Retinal pigment epithelial cell (primary cell): ENCODE measurements around the gene SHANK3.
"Not testable (repeated sequence)": the region's sequence is repeated elsewhere in the genome, so short reads cannot be mapped to it uniquely, and the experiment has no call there.

ENCODE experiments used
- DNase-seq: peaks from one replicate; pipeline ENCODE4 v3.0.0-alpha.2; 2010; ENCODE audit warnings: low read depth
- H3K4me3 ChIP-seq: 2 replicates; pipeline ENCODE4 v1.5.1; 2011; ENCODE audit warnings: mild to moderate bottlenecking, low read length, control low read depth, moderate library complexity
- TF ChIP-seq, protein P1 (sequence below): conservative IDR thresholded peaks from 2 replicates; pipeline ENCODE4 v1.5.1; 2011; ENCODE audit warnings: low read depth, low read length, control low read depth, inconsistent platforms

SHANK3 gene

DNA sequence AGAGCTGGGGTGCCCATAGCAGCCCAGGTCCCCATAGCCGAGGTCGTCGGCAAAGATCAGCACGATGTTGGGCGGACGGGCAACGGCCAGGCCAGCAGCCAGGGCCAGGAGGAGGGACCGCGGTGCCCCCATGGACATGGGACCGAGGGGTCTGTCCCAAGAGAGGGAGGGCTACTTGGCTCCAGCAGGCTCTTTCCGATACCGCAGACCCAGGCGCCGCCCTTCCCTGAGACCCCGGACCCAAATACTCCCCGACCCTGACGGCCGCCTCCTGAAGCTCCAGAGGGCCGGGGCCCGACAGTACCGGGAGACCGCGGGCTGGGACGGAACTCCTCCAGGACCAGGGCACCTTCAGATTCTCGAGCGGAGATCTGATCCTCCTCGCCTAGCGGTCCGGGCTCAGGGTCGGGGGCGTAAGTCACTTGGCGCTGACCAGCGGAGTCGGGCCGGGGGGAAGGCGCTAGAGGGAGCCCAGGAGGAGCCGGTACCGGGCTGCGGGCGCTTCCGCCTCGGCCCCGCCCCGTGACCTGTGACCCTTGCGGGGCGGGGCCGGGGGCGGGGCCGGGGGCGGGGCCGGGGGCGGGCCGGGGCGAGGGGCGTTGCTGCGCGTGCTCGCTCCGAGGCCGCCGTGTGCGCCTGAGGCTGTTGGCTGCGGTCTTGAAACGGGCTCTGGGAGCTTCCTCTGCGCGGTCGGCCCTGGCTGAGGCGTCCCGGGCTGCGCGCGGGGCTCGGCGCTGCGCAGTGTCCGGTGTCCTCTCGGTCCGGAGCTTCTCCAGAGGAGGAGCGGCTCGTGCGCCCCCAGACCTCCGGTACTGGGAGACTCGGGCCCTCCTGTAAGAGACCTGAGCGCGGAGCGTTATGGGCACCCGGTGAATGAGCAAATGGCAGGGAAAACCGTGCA is 44.7 kb upstream of the SHANK3 start, which contains the start of gene ARSA:
Gene ARSA, minus strand, starts transcription at position 511 of the 901 bp plus-strand sequence. Its CDS starts 373 bp downstream, at position 138.
- peak within 1 kb of the TSS; percentile 79 for H3K4me3 ChIP-seq
- TF ChIP-seq, protein P1, sequence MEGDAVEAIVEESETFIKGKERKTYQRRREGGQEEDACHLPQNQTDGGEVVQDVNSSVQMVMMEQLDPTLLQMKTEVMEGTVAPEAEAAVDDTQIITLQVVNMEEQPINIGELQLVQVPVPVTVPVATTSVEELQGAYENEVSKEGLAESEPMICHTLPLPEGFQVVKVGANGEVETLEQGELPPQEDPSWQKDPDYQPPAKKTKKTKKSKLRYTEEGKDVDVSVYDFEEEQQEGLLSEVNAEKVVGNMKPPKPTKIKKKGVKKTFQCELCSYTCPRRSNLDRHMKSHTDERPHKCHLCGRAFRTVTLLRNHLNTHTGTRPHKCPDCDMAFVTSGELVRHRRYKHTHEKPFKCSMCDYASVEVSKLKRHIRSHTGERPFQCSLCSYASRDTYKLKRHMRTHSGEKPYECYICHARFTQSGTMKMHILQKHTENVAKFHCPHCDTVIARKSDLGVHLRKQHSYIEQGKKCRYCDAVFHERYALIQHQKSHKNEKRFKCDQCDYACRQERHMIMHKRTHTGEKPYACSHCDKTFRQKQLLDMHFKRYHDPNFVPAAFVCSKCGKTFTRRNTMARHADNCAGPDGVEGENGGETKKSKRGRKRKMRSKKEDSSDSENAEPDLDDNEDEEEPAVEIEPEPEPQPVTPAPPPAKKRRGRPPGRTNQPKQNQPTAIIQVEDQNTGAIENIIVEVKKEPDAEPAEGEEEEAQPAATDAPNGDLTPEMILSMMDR, result peak; percentile 34
- DNase-seq, result no peak

DNA sequence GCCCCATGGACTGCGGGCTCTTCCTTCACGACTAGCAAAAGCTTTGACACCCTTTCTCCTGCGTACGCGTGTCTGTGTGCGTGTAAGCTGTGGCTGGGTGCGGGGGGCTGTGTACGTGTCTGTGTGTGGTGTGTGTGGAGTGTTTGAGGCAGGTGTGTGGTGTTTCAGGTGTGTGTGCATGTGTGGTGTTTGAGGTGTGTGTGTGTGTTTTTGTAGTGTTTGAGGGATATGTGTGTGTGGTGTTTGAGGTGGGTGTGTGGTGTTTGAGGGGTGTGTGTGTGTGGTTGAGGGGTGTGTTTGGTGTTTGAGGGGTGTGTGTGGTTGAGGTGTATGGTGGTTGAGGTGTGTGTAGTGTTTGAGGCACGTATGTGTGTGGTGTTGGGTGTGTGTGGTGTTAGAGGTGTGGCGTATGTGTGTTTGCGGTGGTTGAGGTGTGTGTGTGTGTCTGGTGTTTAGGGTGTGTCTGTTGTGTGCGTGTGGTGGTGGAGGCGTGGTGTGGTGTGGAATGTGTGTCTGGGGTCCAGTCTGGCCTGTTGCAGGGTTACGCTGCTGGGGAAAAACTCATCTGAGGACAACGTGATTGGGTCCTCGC is 44.0 kb upstream of the SHANK3 start:
- DNase-seq, result no peak
- peak overlapping the region; percentile 79 for H3K4me3 ChIP-seq
- TF ChIP-seq, protein P1, result no peak

DNA sequence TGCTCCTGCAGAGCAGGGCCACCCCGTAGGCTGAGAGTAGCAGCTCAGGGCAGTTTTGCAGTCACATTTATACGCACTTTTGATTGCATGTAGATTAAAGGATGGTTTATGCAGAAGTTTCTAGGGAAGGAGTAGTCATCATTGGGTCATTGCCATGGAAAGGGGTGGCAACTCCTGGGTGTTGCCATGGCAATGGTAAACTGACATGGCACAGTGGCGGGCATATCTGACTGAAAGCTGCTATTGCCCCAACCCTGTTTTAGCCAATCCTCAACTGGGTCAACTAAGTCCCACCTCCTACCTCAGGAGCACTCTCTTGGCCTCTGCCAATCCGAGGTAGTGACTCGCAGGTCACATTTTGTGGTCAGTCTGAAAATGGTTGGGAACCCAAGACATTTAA is 42.2 kb upstream of the SHANK3 start:
- DNase-seq, result no peak
- TF ChIP-seq, protein P1, result no peak
- no peak overlapping the region for H3K4me3 ChIP-seq

- DNase-seq, result no peak
- TF ChIP-seq, protein P1, result no peak
- H3K4me3 ChIP-seq, result no peak overlapping the region
These were observed 39.5 kb upstream of the SHANK3 start for GRCh38 chr22:50633086-50633485.

- no peak for DNase-seq
- no peak overlapping the region for H3K4me3 ChIP-seq
- TF ChIP-seq, protein P1, result no peak
These were observed 38.9 kb upstream of the SHANK3 start for GRCh38 chr22:50633771-50634170.

DNA sequence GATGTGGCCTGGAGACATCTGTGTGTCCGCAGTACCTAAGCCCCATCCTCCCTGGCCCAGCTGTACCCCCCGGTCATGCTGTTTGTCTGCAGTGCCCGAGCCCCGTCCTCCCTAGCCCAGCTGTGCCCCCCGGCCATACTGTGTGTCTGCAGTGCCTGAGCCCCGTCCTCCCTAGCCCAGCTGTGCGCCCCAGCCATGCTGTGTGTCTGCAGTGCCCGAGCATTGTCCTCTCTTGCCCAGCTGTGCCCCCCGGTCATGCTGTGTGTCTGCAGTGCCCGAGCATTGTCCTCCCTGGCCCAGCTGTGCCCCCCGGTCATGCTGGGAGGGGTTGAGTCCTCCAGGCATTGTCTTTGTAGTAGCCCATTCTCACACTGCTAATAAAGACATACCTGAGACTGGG is 37.0 kb upstream of the SHANK3 start:
- TF ChIP-seq, protein P1, result no peak
- H3K4me3 ChIP-seq, result no peak overlapping the region
- no peak for DNase-seq

- not testable (repeated sequence) for DNase-seq, H3K4me3 ChIP-seq
These were observed 32.3 kb upstream of the SHANK3 start for GRCh38 chr22:50640296-50640695.
